Esophagus (tissue), 2 donors: ENCODE data around the gene RASGEF1C. TPM values are rescaled to one million over a fixed set of nuclear protein-coding genes. Genes with fewer than 3 reads are reported as not detected.

Experiments used
- H3K27ac ChIP-seq, 2 donors: one replicate each; pipeline ENCODE4 v1.5.1; 2013; ENCODE audit warnings: low read depth in 2 of 2, mild to moderate bottlenecking in 2 of 2, inconsistent platforms in 1 of 2, low read length in 1 of 2, moderate library complexity in 1 of 2
- H3K27me3 ChIP-seq, 2 donors: one replicate each; pipeline ENCODE4 v1.6.1; 2013; ENCODE audit warnings: low read length in 2 of 2, control low read depth in 1 of 2, mild to moderate bottlenecking in 1 of 2; ENCODE audit not compliant: insufficient read depth in 2 of 2, control insufficient read depth in 1 of 2
- H3K36me3 ChIP-seq, 2 donors: one replicate each; pipeline ENCODE4 v1.6.1; 2013; ENCODE audit warnings: low read length in 1 of 2; ENCODE audit not compliant: control insufficient read depth in 2 of 2, insufficient read depth in 2 of 2
- H3K4me1 ChIP-seq, 2 donors: one replicate each; pipeline ENCODE4 v1.6.1; 2013; ENCODE audit warnings: low read length in 1 of 2; ENCODE audit not compliant: control insufficient read depth in 2 of 2, insufficient read depth in 2 of 2
- H3K4me3 ChIP-seq, 2 donors: one replicate each; pipeline ENCODE4 v1.5.1; 2013; ENCODE audit warnings: low read length in 2 of 2, mild to moderate bottlenecking in 2 of 2, low read depth in 1 of 2, moderate library complexity in 1 of 2
- H3K9me3 ChIP-seq, 2 donors: one replicate each; pipeline ENCODE4 v1.6.1; 2013; ENCODE audit warnings: mild to moderate bottlenecking in 2 of 2, low read depth in 1 of 2, low read length in 1 of 2, moderate library complexity in 1 of 2; ENCODE audit not compliant: control insufficient read depth in 2 of 2, insufficient read depth in 1 of 2
- WGBS, 2 donors: extraction: QIAGEN DNeasy Blood & Tissue Kit; methylation state at CpG; one replicate each; pipeline ENCODE4 v1.1.7; 2013; 5-methylcytosine and 5-hydroxymethylcytosine counted together
- polyA plus RNA-seq, 2 donors: library from polyadenylated mRNA; stranded (reverse); fragments of 200-250 nt; gene quantifications; one replicate each; pipeline ENCODE4 v1.2.3, GENCODE V29; 2013
- donor health status: healthy with polysubstance abuse.
- donor health status: Bipolar disorder and iron deficiency.

RASGEF1C gene
- polyA plus RNA-seq, 2 donors, result 0.04 to 0.13 TPM

DNA sequence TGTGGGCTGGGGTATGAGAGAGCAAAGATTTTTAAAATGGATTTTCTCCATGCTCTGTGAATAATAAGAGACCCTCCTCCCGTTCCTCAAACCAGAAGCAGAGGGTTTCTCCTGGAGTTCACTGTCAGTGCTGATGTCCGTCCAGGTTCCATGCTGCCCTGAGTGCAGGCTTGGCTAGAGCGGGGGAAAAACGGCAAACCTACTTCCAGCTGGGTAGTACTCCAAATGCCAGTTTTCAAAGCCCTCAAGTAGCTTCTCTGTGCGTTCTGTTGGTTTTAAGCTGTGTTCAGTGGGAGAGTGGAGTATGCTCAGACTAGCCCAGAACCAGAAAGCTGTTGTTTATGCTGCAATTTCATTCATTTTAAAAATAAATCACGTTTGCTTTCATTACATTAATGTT is 40.3 kb downstream of the RASGEF1C start:
- H3K4me1 ChIP-seq, result no peaks in the 10 kb centered on the region

DNA sequence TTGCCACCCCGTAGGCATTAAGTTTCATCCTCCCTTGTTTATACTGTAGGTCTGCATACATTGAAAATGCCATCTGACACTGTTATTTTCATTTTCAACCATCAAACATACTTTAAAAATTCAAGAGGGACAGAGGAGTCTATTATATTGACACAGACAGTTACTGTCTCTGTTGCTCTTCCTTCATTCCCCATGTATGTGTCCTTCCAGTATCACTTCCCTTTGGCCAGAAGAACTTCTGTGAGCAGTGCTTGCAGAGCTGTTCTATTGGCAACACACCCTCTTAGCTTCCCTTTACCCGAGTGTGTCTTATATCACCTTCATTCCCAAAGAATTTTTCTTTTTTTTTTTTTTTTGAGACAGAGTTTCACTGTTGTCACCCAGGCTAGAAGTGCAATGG is 42.8 kb downstream of the RASGEF1C start:
- peaks cover 0 to 4% of the 10 kb centered on the region in 2 donors for H3K9me3 ChIP-seq

More for the DNA sequence above, 40.3 kb downstream of the RASGEF1C start:
- Histone ChIP-seq H3K27me3 (no peaks in the 10 kb centered on the region), H3K9me3 (no peaks in the 10 kb centered on the region), H3K4me3 (no peak overlapping the region), H3K27ac (no peak overlapping the region), H3K36me3 (no peaks in the 10 kb centered on the region)
- 78 to 81% methylated on average over 6 of the region's 6 CpGs for WGBS, 2 donors

DNA sequence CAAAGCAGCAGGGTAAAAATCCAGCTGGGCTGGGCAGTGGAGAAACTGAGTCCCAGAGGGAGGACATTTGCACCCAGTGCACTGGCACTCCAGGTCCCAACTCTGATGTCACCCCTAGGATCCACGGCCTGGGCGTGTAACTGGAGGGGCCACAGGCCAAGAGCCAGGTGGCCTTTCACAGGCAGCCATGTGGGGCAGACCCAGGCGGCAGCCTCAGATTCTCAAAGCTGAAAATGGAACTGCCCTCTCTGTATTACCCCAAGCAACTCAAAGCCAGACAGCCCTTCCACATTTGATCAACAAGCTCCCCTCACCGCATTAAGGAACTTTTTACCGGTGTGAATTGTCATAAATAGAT is 46.7 kb downstream of the RASGEF1C start:
- H3K4me1 ChIP-seq, result peaks cover 0 to 4% of the 10 kb centered on the region in 2 donors
- H3K9me3 ChIP-seq, result peaks cover 0 to 4% of the 10 kb centered on the region in 2 donors
- H3K27ac ChIP-seq, result no peak overlapping the region
- no peaks in the 10 kb centered on the region for H3K27me3 ChIP-seq
- WGBS, 2 donors, result 87% methylated on average over 5 of the region's 5 CpGs
- no peaks in the 10 kb centered on the region for H3K36me3 ChIP-seq
- no peak overlapping the region for H3K4me3 ChIP-seq

More for the DNA sequence above, 42.8 kb downstream of the RASGEF1C start:
- H3K4me3 ChIP-seq, result no peak overlapping the region
- 57 to 66% methylated on average over 2 of the region's 2 CpGs for WGBS, 2 donors
- H3K4me1 ChIP-seq, result peaks cover 0 to 2% of the 10 kb centered on the region in 2 donors
- no peaks in the 10 kb centered on the region for H3K36me3 ChIP-seq
- H3K27ac ChIP-seq, result no peak overlapping the region
- no peaks in the 10 kb centered on the region for H3K27me3 ChIP-seq

DNA sequence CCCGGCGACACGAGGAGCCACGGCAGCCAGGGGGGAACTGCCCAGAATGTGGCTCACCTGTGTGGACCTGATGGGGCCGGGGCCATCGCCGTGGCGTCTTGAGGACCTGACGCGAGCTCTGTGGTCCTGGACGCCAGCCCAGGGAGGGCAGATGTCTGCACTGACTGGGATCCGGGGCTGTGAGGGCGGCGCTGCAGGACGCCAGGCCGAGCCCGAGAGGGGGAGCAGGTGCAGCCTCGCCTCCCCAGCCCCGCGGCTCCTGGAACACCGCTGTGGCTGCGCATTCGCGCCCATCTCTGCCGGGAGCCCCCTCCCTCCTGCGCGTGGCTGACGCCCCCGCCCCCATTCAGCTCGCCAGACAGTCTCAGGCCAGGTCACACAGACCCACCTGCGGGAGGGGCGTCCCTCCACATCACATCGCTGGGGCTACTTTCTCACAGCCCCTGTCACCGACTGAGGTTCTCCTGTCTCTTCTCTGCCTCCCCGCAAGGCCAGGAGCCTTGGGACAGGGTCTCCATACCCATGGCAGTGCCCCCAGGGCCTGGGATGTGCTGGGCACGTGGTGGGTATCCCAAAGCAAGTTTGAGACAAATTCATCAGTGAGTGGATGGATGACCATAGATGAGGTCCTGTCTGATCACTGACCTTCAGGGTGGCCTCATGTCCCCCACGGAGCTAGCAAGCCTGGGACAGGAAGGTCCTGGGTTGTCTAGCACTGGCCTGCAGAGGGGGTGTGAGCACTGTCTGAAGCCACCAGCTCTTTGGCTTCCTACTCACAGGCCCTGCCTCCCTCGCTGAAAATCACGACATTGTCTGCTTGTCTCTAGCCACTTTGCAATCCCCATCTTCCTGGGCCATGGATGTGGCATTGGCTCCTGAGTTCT is 47.3 kb downstream of the RASGEF1C start:
- Histone ChIP-seq H3K27ac (no peak overlapping the region), H3K27me3 (no peaks in the 10 kb centered on the region), H3K9me3 (peaks cover 0 to 4% of the 10 kb centered on the region in 2 donors), H3K4me3 (no peak overlapping the region), H3K36me3 (no peaks in the 10 kb centered on the region), H3K4me1 (peaks cover 0 to 4% of the 10 kb centered on the region in 2 donors)
- WGBS, 2 donors, result 54 to 64% methylated on average over 25 to 39 of the region's 39 CpGs

DNA sequence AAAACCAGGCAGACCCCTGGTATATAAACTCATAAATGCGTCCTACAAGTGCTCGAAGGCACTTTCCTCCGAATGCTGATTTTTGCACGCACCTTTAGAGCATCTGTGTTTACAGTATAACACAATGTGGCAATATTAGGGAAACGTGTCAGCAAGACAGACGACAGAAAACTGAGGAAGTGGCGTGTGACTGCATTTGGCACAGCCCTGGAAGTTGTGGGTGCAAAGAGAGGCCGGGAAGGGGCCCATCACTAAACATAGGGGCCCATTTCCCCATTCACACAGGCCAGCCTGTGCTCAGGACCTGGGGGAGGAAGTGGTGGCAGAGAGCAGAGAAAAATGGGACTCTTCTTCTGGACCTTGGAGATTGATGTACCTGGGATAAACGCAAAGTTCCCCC is 48.2 kb downstream of the RASGEF1C start:
- H3K4me3 ChIP-seq, result no peak overlapping the region
- H3K27me3 ChIP-seq, result no peaks in the 10 kb centered on the region
- 60% methylated on average over 9 of the region's 9 CpGs for WGBS, 2 donors
- no peaks in the 10 kb centered on the region for H3K36me3 ChIP-seq
- H3K4me1 ChIP-seq, result peaks cover 0 to 4% of the 10 kb centered on the region in 2 donors
- H3K9me3 ChIP-seq, result peaks cover 0 to 4% of the 10 kb centered on the region in 2 donors
- H3K27ac ChIP-seq, result no peak overlapping the region

DNA sequence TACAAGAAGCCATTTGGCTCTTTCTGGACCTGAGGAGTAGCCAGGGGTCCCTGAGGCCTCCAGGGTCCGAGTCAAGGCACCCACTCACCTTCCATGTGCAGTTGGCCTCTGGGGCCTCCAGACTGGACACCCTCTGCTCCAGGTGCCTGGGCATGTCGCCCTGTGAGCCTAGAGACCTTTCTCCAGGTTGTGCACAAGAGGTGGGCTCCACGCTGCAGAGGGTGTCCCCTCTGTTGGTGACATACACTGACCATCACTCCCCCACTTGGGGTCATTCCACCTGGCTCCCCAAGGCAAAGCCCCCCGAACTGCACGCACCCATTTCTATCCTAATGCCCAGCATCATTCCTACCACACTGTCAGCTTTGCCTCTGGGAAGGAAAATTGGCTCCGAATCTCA is 48.8 kb downstream of the RASGEF1C start:
- Histone ChIP-seq H3K27ac (no peak overlapping the region), H3K9me3 (peaks cover 0 to 4% of the 10 kb centered on the region in 2 donors), H3K4me1 (peaks cover 0 to 8% of the 10 kb centered on the region in 2 donors), H3K27me3 (no peaks in the 10 kb centered on the region), H3K4me3 (no peak overlapping the region), H3K36me3 (no peaks in the 10 kb centered on the region)
- 78 to 81% methylated on average over 6 of the region's 6 CpGs for WGBS, 2 donors

DNA sequence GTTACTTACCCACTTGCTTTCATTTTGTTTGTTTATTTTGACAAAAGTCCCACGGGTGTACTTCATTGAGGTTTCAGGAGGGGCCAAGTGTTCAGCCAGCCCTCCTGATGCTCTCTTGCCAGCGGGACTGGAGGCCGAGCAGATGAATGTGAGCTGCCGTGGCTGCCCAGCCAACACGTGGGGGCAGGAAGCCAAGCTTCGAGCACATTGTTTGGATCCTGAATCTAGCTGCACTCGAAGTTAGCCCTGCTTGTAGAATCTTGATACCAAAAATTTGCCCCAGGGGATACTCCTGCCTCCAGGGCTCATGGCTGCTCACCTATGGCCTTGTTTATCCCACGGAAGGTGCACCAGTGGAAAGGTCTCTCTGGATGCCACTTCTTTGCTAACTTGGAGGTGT is 49.3 kb downstream of the RASGEF1C start:
- H3K9me3 ChIP-seq, result peaks cover 0 to 4% of the 10 kb centered on the region in 2 donors
- H3K4me1 ChIP-seq, result peaks cover 0 to 8% of the 10 kb centered on the region in 2 donors
- 19 to 41% methylated on average over 8 of the region's 8 CpGs for WGBS, 2 donors
- no peak overlapping the region for H3K4me3 ChIP-seq
- no peaks in the 10 kb centered on the region for H3K36me3 ChIP-seq
- H3K27ac ChIP-seq, result no peak overlapping the region
- H3K27me3 ChIP-seq, result no peaks in the 10 kb centered on the region

DNA sequence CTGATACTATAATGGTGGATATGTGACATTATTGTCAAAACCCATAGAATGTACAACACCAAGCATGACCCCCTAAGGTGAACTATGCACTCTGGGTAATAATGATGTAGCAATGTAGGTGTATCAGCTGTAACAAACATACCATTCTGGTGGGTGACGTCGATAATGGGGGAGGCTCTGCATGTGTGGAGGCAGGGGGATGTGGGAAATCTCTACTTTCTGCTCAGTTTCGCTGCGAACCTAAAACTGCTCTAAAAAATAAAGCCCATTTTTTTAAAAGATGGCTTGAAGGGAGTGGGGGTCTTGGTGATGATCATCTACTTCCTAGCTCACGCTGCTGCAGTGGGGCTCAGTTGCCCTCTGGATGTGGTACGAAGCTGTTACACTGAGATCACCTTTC is 51.1 kb downstream of the RASGEF1C start:
- no peak overlapping the region for H3K27ac ChIP-seq
- H3K4me3 ChIP-seq, result no peak overlapping the region
- 91 to 95% methylated on average over 6 of the region's 6 CpGs for WGBS, 2 donors
- no peaks in the 10 kb centered on the region for H3K27me3 ChIP-seq
- H3K36me3 ChIP-seq, result no peaks in the 10 kb centered on the region
- peaks cover 0 to 8% of the 10 kb centered on the region in 2 donors for H3K4me1 ChIP-seq
- H3K9me3 ChIP-seq, result peaks cover 0 to 4% of the 10 kb centered on the region in 2 donors

DNA sequence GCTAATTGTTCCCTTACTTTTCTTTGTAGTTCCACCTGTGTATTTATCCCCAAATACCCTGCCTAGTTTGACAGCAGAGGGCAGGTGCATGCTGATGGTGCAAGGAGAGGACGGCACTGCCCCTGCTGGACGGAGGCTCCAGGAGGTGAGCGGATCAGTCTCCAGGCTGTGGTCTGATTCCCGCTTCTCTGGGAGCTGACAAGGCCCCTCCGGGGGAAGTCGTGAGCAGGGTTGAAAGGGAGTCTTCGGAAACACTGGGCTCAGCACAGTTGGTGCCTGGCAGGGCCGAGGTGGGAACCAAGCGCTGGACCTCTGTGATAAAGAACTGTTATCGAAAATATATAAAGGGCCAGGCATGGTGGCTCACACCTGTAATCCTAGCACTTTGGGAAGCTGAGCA is 52.9 kb downstream of the RASGEF1C start:
- H3K9me3 ChIP-seq, result no peaks in the 10 kb centered on the region
- WGBS, 2 donors, result 87 to 90% methylated on average over 10 of the region's 10 CpGs
- no peak overlapping the region for H3K27ac ChIP-seq
- no peaks in the 10 kb centered on the region for H3K27me3 ChIP-seq
- no peaks in the 10 kb centered on the region for H3K36me3 ChIP-seq
- no peak overlapping the region for H3K4me3 ChIP-seq
- H3K4me1 ChIP-seq, result peaks cover 0 to 6% of the 10 kb centered on the region in 2 donors
